ENCODE data around the gene SLC35B1. TPM values are rescaled to one million over a fixed set of nuclear protein-coding genes. Genes with fewer than 3 reads are reported as not detected.

The SLC35B1 gene
- total RNA-seq, 3 donors from 2014 or later, result 33.0 to 44.1 (median 35.7) TPM

- Histone ChIP-seq H3K4me1 (no peaks in the 10 kb centered on the region), H3K27me3 (no peaks in the 10 kb centered on the region), H3K36me3 (no peaks in the 10 kb centered on the region), H3K9me3 (no peaks in the 10 kb centered on the region), H3K27ac (no peak overlapping the region), H3K4me3 (no peak overlapping the region)
- intact Hi-C loops (cut with DNase I; ENCODE audit: low total_unique reads), result no loop called here
- no peak for DNase-seq (ENCODE audit: low spot score in 2 of 2)
- TF ChIP-seq POLR2A (IDR thresholded peaks at IDR 0.05) (no peak), POLR2AphosphoS5 (IDR thresholded peaks at IDR 0.05) (no peak)
- TF ChIP-seq, protein P1, sequence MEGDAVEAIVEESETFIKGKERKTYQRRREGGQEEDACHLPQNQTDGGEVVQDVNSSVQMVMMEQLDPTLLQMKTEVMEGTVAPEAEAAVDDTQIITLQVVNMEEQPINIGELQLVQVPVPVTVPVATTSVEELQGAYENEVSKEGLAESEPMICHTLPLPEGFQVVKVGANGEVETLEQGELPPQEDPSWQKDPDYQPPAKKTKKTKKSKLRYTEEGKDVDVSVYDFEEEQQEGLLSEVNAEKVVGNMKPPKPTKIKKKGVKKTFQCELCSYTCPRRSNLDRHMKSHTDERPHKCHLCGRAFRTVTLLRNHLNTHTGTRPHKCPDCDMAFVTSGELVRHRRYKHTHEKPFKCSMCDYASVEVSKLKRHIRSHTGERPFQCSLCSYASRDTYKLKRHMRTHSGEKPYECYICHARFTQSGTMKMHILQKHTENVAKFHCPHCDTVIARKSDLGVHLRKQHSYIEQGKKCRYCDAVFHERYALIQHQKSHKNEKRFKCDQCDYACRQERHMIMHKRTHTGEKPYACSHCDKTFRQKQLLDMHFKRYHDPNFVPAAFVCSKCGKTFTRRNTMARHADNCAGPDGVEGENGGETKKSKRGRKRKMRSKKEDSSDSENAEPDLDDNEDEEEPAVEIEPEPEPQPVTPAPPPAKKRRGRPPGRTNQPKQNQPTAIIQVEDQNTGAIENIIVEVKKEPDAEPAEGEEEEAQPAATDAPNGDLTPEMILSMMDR (IDR thresholded peaks at IDR 0.05), result no peak
These were observed 47.9 kb downstream of the SLC35B1 start for GRCh38 chr17:49659661-49660382.

- Histone ChIP-seq H3K4me1 (no peaks in the 10 kb centered on the region), H3K27ac (no peak overlapping the region), H3K9me3 (no peaks in the 10 kb centered on the region), H3K4me3 (no peak overlapping the region), H3K36me3 (no peaks in the 10 kb centered on the region), H3K27me3 (no peaks in the 10 kb centered on the region)
- intact Hi-C loops (cut with DNase I; ENCODE audit: low total_unique reads), result no loop called here
- no peak for DNase-seq (ENCODE audit: low spot score in 2 of 2)
- no peak for TF ChIP-seq POLR2A (IDR thresholded peaks at IDR 0.05)
- TF ChIP-seq, protein P1 (IDR thresholded peaks at IDR 0.05), result no peak
- TF ChIP-seq POLR2AphosphoS5 (IDR thresholded peaks at IDR 0.05), result no peak
These were observed 51.5 kb downstream of the SLC35B1 start for GRCh38 chr17:49656247-49656646.

Other genes starting within 250 kb of the SLC35B1 start
- 10 to 100 TPM in 2 of 3 donors, 1 to 10 TPM in 1; 3.4 to 27.8 (median 17.7) TPM for gene NGFR, start 212.7 kb downstream of the SLC35B1 start, total RNA-seq
- gene NXPH3, start 132.1 kb downstream of the SLC35B1 start, total RNA-seq, result 1 to 10 TPM; 3.5 to 7.5 (median 4.5) TPM
- 10 to 100 TPM; 48.3 to 73.8 (median 55.4) TPM for gene SPOP, start 29.9 kb downstream of the SLC35B1 start, total RNA-seq
- gene FAM117A, start 56.2 kb upstream of the SLC35B1 start, total RNA-seq, result 10 to 100 TPM in 1 of 3 donors, 1 to 10 TPM in 2; 8.0 to 11.6 (median 9.8) TPM
- 10 to 100 TPM; 37.6 to 57.4 (median 47.2) TPM for gene KAT7, start 80.7 kb upstream of the SLC35B1 start, total RNA-seq
- gene TAC4, start 140.1 kb upstream of the SLC35B1 start, total RNA-seq, result not detected

Measured in breast epithelium (tissue), 4 donors.